Measurements from ENCODE around the gene CAMTA1. TPM values are rescaled to one million over a fixed set of nuclear protein-coding genes. Genes with fewer than 3 reads are reported as not detected.

The CAMTA1 gene
- total and polyA plus RNA-seq, 2 experiments from 2014 or later = 89.0 to 145 TPM

DNA sequence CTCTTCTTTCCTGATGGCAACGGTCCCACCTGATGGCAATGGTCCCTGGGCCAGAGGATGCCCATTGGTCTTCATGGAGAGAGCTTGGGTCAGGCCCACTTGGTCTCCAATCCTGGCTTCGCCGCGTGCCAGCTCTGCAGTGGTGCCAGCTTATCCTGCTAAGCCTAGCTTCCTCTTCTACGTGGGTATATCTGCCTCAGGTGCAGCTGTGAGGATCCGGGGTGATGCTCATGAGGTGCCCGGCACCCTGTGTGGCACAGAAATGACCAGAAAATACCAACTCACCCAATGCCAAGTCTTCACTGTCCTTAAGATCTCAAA lies 437.4 kb downstream of the CAMTA1 start:
- H3K4me2 ChIP-seq = no peak overlapping the region
- no peak overlapping the region for H2AFZ ChIP-seq
- DNase-seq (ENCODE audit: low spot score) = no peak
- no peaks in the 10 kb centered on the region for H3K9me3 ChIP-seq (ENCODE audit: low read depth)
- no peaks in the 10 kb centered on the region for H3K36me3 ChIP-seq (replicated peaks; ENCODE audit: insufficient read depth, low read depth)
- no peak for TF ChIP-seq EZH2 (IDR thresholded peaks at IDR 0.05; ENCODE audit: borderline replicate concordance)
- no peak for TF ChIP-seq EZH2phosphoT487 (IDR thresholded peaks at IDR 0.05; ENCODE audit: low read depth, severe bottlenecking, unreplicated experiment)
- TF ChIP-seq, protein P1, sequence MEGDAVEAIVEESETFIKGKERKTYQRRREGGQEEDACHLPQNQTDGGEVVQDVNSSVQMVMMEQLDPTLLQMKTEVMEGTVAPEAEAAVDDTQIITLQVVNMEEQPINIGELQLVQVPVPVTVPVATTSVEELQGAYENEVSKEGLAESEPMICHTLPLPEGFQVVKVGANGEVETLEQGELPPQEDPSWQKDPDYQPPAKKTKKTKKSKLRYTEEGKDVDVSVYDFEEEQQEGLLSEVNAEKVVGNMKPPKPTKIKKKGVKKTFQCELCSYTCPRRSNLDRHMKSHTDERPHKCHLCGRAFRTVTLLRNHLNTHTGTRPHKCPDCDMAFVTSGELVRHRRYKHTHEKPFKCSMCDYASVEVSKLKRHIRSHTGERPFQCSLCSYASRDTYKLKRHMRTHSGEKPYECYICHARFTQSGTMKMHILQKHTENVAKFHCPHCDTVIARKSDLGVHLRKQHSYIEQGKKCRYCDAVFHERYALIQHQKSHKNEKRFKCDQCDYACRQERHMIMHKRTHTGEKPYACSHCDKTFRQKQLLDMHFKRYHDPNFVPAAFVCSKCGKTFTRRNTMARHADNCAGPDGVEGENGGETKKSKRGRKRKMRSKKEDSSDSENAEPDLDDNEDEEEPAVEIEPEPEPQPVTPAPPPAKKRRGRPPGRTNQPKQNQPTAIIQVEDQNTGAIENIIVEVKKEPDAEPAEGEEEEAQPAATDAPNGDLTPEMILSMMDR (IDR thresholded peaks at IDR 0.05; ENCODE audit: poor library complexity) = no peak
- no peak overlapping the region for H3K27ac ChIP-seq
- no peaks in the 10 kb centered on the region for H3K79me2 ChIP-seq
- 88% methylated on average over 7 of the region's 7 CpGs for WGBS (ENCODE audit: low lambda C conversion rate, missing lambda C conversion rate)
- H3K9me2 ChIP-seq (replicated peaks; ENCODE audit: insufficient read depth) = no peaks in the 10 kb centered on the region
- H3K27me3 ChIP-seq = no peaks in the 10 kb centered on the region
- no peaks in the 10 kb centered on the region for H3K4me1 ChIP-seq (ENCODE audit: insufficient read depth)
- no peaks in the 10 kb centered on the region for H4K20me1 ChIP-seq (ENCODE audit: insufficient read depth, poor library complexity, severe bottlenecking)
- no peak overlapping the region for H3K4me3 ChIP-seq

GRCh38 chr1:7223334-7224080 lies 438.3 kb downstream of the CAMTA1 start:
- H4K20me1 ChIP-seq (ENCODE audit: insufficient read depth, poor library complexity, severe bottlenecking) = no peaks in the 10 kb centered on the region
- no peak overlapping the region for H3K4me3 ChIP-seq
- no peaks in the 10 kb centered on the region for H3K79me2 ChIP-seq
- no peak overlapping the region for H3K27ac ChIP-seq
- no peaks in the 10 kb centered on the region for H3K36me3 ChIP-seq (replicated peaks; ENCODE audit: insufficient read depth, low read depth)
- no peak overlapping the region for H3K4me2 ChIP-seq
- H3K9me3 ChIP-seq (ENCODE audit: low read depth) = no peaks in the 10 kb centered on the region
- H3K27me3 ChIP-seq = no peaks in the 10 kb centered on the region
- H3K9me2 ChIP-seq (replicated peaks; ENCODE audit: insufficient read depth) = no peaks in the 10 kb centered on the region
- TF ChIP-seq EZH2phosphoT487 (IDR thresholded peaks at IDR 0.05; ENCODE audit: low read depth, severe bottlenecking, unreplicated experiment) = no peak
- TF ChIP-seq, protein P1 (IDR thresholded peaks at IDR 0.05; ENCODE audit: poor library complexity) = no peak
- no peak for TF ChIP-seq EZH2 (IDR thresholded peaks at IDR 0.05; ENCODE audit: borderline replicate concordance)
- H3K4me1 ChIP-seq (ENCODE audit: insufficient read depth) = no peaks in the 10 kb centered on the region
- no peak overlapping the region for H2AFZ ChIP-seq
- 91% methylated on average over 9 of the region's 9 CpGs for WGBS (ENCODE audit: low lambda C conversion rate, missing lambda C conversion rate)
- DNase-seq (ENCODE audit: low spot score) = no peak

GRCh38 chr1:7224081-7224534 lies 438.9 kb downstream of the CAMTA1 start:
- Histone ChIP-seq H3K9me2 (replicated peaks; ENCODE audit: insufficient read depth) (no peaks in the 10 kb centered on the region), H3K4me2 (no peak overlapping the region), H2AFZ (no peak overlapping the region), H3K79me2 (no peaks in the 10 kb centered on the region), H3K9me3 (ENCODE audit: low read depth) (no peaks in the 10 kb centered on the region), H3K36me3 (replicated peaks; ENCODE audit: insufficient read depth, low read depth) (no peaks in the 10 kb centered on the region), H3K4me1 (ENCODE audit: insufficient read depth) (no peaks in the 10 kb centered on the region), H3K27me3 (no peaks in the 10 kb centered on the region), H3K27ac (no peak overlapping the region), H3K4me3 (no peak overlapping the region), H4K20me1 (ENCODE audit: insufficient read depth, poor library complexity, severe bottlenecking) (no peaks in the 10 kb centered on the region)
- TF ChIP-seq, protein P1 (IDR thresholded peaks at IDR 0.05; ENCODE audit: poor library complexity) = no peak
- TF ChIP-seq EZH2 (IDR thresholded peaks at IDR 0.05; ENCODE audit: borderline replicate concordance) (no peak), EZH2phosphoT487 (IDR thresholded peaks at IDR 0.05; ENCODE audit: low read depth, severe bottlenecking, unreplicated experiment) (no peak)
- no peak for DNase-seq (ENCODE audit: low spot score)
- 91% methylated on average over 10 of the region's 10 CpGs for WGBS (ENCODE audit: low lambda C conversion rate, missing lambda C conversion rate)

Measured in hepatocyte (in vitro differentiated cells).